Common myeloid progenitor, CD34-positive (primary cell): Measurements from ENCODE around the gene ARHGAP8.

Experiments used
- CTCF ChIA-PET: fragments of 350-600 bp; sonication (Branson Sonifier 250); formaldehyde crosslinking; loops from one replicate; lab custom pipeline; 2021; ENCODE audit warnings: antibody characterized with exemption; lab: Charles Lee
- POLR2A ChIA-PET: fragments of 350-600 bp; sonication (Branson Sonifier 250); formaldehyde crosslinking; loops from one replicate; lab custom pipeline; 2021; ENCODE audit warnings: antibody characterized with exemption; lab: Charles Lee
- DNase-seq, 3 donors: peaks; one replicate each; pipeline versions ENCODE4 v3.0.0 to v3.0.0-alpha.2; 2013
- H3K27ac ChIP-seq, 2 experiments: 1 replicate in 1 of 2; 2 replicates in 1 of 2; pipeline ENCODE4 v1.7.0; 2013; ENCODE audit warnings: inconsistent platforms in 2 of 2, low read length in 2 of 2, mild to moderate bottlenecking in 2 of 2, low read depth in 1 of 2, moderate library complexity in 1 of 2; ENCODE audit not compliant: severe bottlenecking in 2 of 2, insufficient read depth in 1 of 2, poor library complexity in 1 of 2
- H3K27me3 ChIP-seq, 5 experiments: replicated peaks in 2 of 5; 1 replicate in 3 of 5; 2 replicates in 2 of 5; pipeline versions ENCODE4 v1.6.1 to v1.7.0; 2013; ENCODE audit warnings: low read length in 4 of 5, mild to moderate bottlenecking in 2 of 5, moderate library complexity in 2 of 5, inconsistent platforms in 1 of 5; ENCODE audit not compliant: insufficient read depth in 5 of 5, control insufficient read depth in 4 of 5
- H3K36me3 ChIP-seq, 4 experiments: 1 replicate in 2 of 4; 2 replicates in 2 of 4; pipeline versions ENCODE4 v1.6.1 to v1.7.0; 2013; ENCODE audit warnings: low read length in 3 of 4, control low read depth in 1 of 4, mild to moderate bottlenecking in 1 of 4; ENCODE audit not compliant: control insufficient read depth in 4 of 4, insufficient read depth in 4 of 4
- H3K4me1 ChIP-seq, 4 experiments: 1 replicate in 3 of 4; 2 replicates in 1 of 4; pipeline versions ENCODE4 v1.6.1 to v1.7.1; 2013; ENCODE audit warnings: low read length in 3 of 4, mild to moderate bottlenecking in 3 of 4, control low read depth in 1 of 4, inconsistent platforms in 1 of 4, moderate library complexity in 1 of 4; ENCODE audit not compliant: control insufficient read depth in 4 of 4, insufficient read depth in 4 of 4; ENCODE audit errors: control extremely low read depth in 1 of 4
- H3K4me3 ChIP-seq, 7 experiments: 1 replicate in 4 of 7; 2 replicates in 3 of 7; pipeline versions ENCODE4 v1.5.1 to v1.7.0; 2013; ENCODE audit warnings: mild to moderate bottlenecking in 7 of 7, low read length in 6 of 7, moderate library complexity in 6 of 7, inconsistent platforms in 2 of 7, low read depth in 2 of 7, control low read depth in 1 of 7; ENCODE audit not compliant: insufficient read depth in 4 of 7, control insufficient read depth in 1 of 7; ENCODE audit errors: extremely low read depth in 1 of 7
- H3K9me3 ChIP-seq, 5 experiments: 1 replicate in 4 of 5; 2 replicates in 1 of 5; pipeline versions ENCODE4 v1.6.1 to v1.7.1; 2013; ENCODE audit warnings: low read length in 4 of 5, mild to moderate bottlenecking in 2 of 5, inconsistent platforms in 1 of 5, low read depth in 1 of 5, moderate library complexity in 1 of 5; ENCODE audit not compliant: control insufficient read depth in 4 of 5, insufficient read depth in 2 of 5; ENCODE audit errors: control extremely low read depth in 1 of 5
- WGBS: methylation state at CpG from one replicate; pipeline ENCODE4 v1.1.5; 2013; ENCODE audit not compliant: insufficient coverage; 5-methylcytosine and 5-hydroxymethylcytosine counted together

Gene ARHGAP8

DNA sequence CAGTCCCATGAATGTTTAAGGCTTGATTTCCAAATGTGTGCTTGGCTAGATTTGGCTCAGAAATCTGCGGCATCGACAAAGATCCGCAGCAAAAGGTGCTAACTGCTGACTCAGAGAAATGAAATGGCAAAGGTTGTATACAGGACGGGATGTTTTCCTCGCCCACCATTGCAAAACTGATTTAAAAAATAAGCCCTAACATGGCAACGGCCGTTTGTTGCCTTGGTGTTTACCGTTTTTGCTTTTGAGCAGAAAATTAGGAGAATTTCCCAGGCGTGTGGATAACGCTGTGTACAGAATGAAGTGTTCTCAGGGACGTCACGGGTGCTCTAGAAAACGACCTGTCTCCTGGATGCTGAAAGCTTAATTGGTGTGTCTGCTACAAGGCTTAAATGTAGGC is 70.2 kb downstream of the ARHGAP8 start:
- H3K27ac ChIP-seq = no peak overlapping the region
- H3K4me3 ChIP-seq = no peak overlapping the region
- H3K27me3 ChIP-seq = no peaks in the 10 kb centered on the region
- no peaks in the 10 kb centered on the region for H3K36me3 ChIP-seq
- DNase-seq = no peak
- H3K4me1 ChIP-seq = no peaks in the 10 kb centered on the region
- 94% methylated on average over 12 of the region's 13 CpGs for WGBS
- POLR2A ChIA-PET = no interaction called here
- H3K9me3 ChIP-seq = no peaks in the 10 kb centered on the region
- CTCF ChIA-PET = interaction anchor here (2.0 kb wide), 1 partner anchor 13 kb away, joined by 6 read pairs; no protein-coding TSS in a partner anchor

DNA sequence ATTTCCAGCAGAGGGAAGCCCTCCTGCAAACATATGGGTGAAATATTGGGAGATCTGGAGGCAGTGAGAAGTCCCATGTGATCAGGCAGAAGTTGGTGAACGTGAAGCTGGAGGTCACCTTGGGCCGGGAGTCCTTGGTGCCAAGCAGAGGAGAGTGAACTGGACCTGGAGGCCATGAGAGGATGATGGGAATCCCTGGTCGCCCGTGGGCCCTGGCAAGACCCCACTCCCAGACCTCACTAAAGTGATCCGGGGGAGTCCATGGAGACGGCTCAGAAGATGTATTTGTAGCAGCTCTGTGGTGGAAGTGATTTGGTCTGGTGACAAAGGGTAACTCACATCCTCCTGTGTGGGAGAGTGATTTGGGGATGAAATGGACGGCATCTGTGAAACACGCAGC is 71.0 kb downstream of the ARHGAP8 start:
- H3K4me3 ChIP-seq = no peak overlapping the region
- no peaks in the 10 kb centered on the region for H3K9me3 ChIP-seq
- H3K27ac ChIP-seq = no peak overlapping the region
- WGBS = 93% methylated on average over 4 of the region's 8 CpGs
- H3K27me3 ChIP-seq = no peaks in the 10 kb centered on the region
- H3K4me1 ChIP-seq = no peaks in the 10 kb centered on the region
- ChIA-PET POLR2A (no interaction called here), CTCF (interaction anchor here (0.6 to 2.0 kb wide), 2 partner anchors 14 to 882 kb away, joined by 3 to 6 read pairs; no protein-coding TSS in a partner anchor)
- no peak for DNase-seq
- no peaks in the 10 kb centered on the region for H3K36me3 ChIP-seq

DNA sequence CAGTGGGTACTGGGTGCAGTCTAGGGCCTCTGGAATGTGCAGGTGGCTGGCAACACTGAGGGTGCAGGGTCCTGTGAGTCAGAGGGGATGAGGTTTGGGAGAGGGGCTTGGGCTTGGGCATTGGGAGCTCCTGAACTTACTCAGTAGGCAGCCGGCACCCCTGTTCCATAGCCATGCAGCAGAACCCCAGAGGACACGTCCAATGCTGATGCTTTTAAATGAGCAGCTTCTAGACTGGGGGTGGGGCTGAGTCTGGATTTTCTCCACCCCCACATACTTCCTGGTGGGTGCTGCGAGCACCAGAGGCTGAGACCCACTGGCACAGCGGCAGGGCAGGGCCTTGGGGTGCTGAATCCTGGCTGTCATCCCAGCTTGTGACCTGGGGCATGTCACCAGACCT is 71.4 kb downstream of the ARHGAP8 start:
- Histone ChIP-seq H3K4me1 (no peaks in the 10 kb centered on the region), H3K4me3 (no peak overlapping the region), H3K27ac (no peak overlapping the region), H3K9me3 (no peaks in the 10 kb centered on the region), H3K27me3 (no peaks in the 10 kb centered on the region), H3K36me3 (no peaks in the 10 kb centered on the region)
- no peak for DNase-seq
- ChIA-PET POLR2A (no interaction called here), CTCF (interaction anchor here (2.0 kb wide), 1 partner anchor 14 kb away, joined by 6 read pairs; no protein-coding TSS in a partner anchor)
- WGBS = 93% methylated on average over 2 of the region's 4 CpGs

DNA sequence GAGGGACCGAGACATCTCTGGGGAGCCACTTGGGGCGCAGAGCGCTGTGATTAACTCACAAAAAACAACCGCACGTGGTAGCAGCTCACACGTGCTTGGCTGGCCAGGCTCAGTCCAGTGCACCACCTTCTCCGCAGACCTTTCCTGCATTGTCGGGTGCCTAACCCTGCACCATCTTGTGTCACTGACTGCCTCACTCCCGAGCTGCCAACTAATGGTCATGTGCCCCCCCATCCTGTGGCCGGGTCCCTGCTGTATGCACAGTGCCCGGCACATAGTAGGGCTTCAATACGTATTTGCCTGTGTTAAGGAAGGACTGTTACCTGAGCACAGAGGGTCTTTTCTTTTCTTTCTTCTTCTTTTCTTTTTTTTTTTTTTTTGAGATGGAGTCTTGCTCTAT is 71.9 kb downstream of the ARHGAP8 start:
- POLR2A ChIA-PET = no interaction called here
- H3K36me3 ChIP-seq = no peaks in the 10 kb centered on the region

DNA sequence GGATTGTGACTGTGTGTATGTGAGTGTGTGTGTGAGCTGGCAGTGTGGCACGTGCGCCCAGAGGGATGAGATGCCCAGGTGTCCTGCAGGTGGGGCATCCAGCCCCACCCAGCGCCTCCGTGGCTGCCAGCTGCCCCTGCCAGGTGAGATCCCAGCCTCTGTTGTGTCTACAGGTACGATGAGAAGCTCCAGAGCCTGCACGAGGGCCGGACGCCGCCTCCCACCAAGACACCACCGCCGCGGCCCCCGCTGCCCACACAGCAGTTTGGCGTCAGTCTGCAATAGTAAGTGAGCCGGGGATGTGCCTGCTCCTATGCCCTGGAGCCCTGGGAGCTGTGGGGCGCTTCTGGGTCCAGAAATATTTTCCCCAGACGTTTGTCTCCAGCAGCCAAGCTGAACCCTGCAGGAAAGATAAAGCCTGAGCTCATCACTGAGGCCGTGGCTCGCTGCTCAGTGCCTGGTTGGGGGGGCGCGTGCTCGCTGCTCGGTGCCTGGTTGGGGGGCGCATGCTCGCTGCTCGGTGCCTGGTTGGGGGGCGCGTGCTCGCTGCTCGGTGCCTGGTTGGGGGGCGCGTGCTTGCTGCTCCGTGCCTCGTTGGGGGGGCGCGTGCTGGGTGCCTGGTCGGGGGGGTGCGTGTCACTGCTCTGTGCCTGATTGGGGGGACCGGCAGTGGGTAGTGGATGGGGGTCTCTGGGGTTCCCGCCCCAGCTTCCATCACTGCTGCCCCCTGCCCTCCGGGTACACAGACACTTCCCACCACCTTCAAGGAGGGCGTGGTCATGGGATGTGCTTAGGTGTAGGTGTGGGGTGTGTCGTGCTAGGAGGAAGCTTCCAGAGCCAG is 73.2 kb downstream of the ARHGAP8 start:
- H3K4me3 ChIP-seq = no peak overlapping the region

More for the DNA sequence above, 71.9 kb downstream of the ARHGAP8 start:
- CTCF ChIA-PET = interaction anchor here (1.3 kb wide), 1 partner anchor 15 kb away, joined by 3 read pairs; no protein-coding TSS in a partner anchor
- DNase-seq = no peak
- no peak overlapping the region for H3K4me3 ChIP-seq
- no peaks in the 10 kb centered on the region for H3K4me1 ChIP-seq
- over 99% methylated on average over 11 of the region's 12 CpGs for WGBS
- no peak overlapping the region for H3K27ac ChIP-seq
- no peaks in the 10 kb centered on the region for H3K27me3 ChIP-seq
- no peaks in the 10 kb centered on the region for H3K9me3 ChIP-seq

DNA sequence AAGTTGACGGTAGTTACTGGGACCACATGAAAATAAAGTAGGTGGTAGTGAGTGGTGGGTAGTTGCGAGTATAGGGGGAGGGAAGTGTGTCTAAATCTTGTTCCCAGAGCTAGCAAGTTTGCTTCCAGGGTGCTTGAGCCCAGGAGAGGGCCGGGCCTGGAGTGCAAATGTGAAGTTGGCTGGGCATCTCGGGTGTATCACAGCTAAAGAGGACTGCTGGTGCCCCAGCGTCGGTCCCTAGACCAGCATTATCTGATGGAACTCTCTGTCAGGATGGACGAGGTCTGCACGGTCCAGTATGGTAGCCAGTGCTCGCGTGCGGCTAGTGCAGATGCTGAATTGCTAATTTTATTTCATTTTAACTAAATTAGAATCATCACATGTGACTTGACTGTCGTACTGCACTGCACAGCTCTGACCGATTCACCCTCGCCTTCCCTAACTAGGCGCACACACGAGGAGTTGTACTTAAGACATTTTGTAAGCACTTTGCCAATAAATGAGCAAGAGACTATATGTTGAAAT is 75.4 kb downstream of the ARHGAP8 start:
- DNase-seq = no peak
- Histone ChIP-seq H3K4me1 (no peaks in the 10 kb centered on the region), H3K27me3 (no peaks in the 10 kb centered on the region), H3K36me3 (no peaks in the 10 kb centered on the region), H3K27ac (no peak overlapping the region), H3K9me3 (peaks cover 0 to 3% (median 0%) of the 10 kb centered on the region in 5 experiments), H3K4me3 (no peak overlapping the region)
- POLR2A ChIA-PET = interaction anchor here (0.6 kb wide), 1 partner anchor 11 kb away, joined by 6 read pairs; no protein-coding TSS in a partner anchor
- CTCF ChIA-PET = no interaction called here
- WGBS = 100% methylated on average over 1 of the region's 16 CpGs

More for the DNA sequence above, 73.2 kb downstream of the ARHGAP8 start:
- Histone ChIP-seq H3K9me3 (no peaks in the 10 kb centered on the region), H3K27ac (no peak overlapping the region), H3K36me3 (no peaks in the 10 kb centered on the region), H3K27me3 (no peaks in the 10 kb centered on the region), H3K4me1 (no peaks in the 10 kb centered on the region)
- 95% methylated on average over 23 of the region's 43 CpGs for WGBS
- DNase-seq = no peak
- CTCF ChIA-PET = interaction anchor here (0.6 to 1.3 kb wide), 3 partner anchors 17 to 1086 kb away, joined by 3 read pairs; no protein-coding TSS in a partner anchor
- POLR2A ChIA-PET = no interaction called here

DNA sequence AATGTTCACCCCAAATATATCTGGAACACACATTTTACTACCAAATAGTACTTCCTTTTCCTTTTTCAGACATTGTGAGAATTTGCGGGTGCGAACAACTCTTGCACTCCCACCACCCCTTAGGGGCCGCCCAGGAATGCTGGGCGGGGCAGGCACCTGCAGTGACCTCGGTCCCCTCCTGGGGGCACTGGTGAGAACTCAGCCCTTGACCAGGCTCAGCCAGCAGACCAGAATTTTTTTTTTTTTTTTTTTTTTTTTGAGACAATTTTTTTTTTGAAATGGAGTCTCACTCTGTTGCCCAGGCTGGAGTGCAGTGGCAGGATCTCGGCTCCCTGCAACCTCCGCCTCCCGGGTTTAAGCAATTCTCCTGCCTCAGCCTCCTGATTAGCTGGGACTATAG is 75.8 kb downstream of the ARHGAP8 start:
- no peak overlapping the region for H3K27ac ChIP-seq
- H3K9me3 ChIP-seq = peaks cover 0 to 3% (median 0%) of the 10 kb centered on the region in 5 experiments
- ChIA-PET POLR2A (no interaction called here), CTCF (no interaction called here)
- no peaks in the 10 kb centered on the region for H3K27me3 ChIP-seq
- no peaks in the 10 kb centered on the region for H3K4me1 ChIP-seq
- no peaks in the 10 kb centered on the region for H3K36me3 ChIP-seq
- 63% methylated on average over 5 of the region's 8 CpGs for WGBS
- no peak overlapping the region for H3K4me3 ChIP-seq
- peak; percentile 13 to 24 (median 18) for DNase-seq
